NCI-H446 (cell line): Measurements from ENCODE around the gene BLTP3B.

ENCODE experiments used
- DNase-seq, 2 experiments: peaks; one replicate each; lab custom pipeline; 2025; lab: John Stamatoyannopoulos, UW

Gene BLTP3B

DNA sequence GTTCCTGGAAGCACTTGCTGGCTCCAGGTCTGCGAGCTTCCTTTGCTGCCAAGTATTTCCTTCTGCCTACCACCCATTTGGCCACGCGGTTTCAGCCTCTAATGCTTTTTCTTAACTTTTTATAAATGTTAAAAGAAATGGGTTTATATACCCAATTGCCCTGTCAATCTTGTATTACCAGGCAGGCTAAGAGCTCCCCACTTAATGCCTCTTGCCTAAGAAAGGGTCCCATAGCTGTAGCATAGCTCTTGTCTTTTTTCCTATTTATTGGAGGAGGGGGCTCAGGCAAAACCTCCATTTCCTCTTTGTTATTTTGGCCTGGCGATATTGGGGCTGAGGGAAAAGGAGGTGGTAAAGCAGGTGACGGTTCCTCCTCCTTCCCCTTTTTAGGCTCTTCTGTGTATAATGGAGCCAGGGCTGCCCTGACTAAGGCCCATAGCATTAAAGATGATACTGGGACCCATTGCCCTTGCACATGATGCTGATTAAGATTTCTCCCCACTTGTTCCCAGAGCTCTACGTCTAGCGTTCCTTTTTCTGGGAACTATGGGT lies 21.6 kb upstream of the BLTP3B start:
- DNase-seq, result no peak

GRCh38 chr12:100163416-100164152 lies 20.9 kb upstream of the BLTP3B start:
- peak; percentile 51 to 93 for DNase-seq

- DNase-seq, result no peak
Measured at GRCh38 chr12:100159391-100160104, 16.9 kb upstream of the BLTP3B start.

DNA sequence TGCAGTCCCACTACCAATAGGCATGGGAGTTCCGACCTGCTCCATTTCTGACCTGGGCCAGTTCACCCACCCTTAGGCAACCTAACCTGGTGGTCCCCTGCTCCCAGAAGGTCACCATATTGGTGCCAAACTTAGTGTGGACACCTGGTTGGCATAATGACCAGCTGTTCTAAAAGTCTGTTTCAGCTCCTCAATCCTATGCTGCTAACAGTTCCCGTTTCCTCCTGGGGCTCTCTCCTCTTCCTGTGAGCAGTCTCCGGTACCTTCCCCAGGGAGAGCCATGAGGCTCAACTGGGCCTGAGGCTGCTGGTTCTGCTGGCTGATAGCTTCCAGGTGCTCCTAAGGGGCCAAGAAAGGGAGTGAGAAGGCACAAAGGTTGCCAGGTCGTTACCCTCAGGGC lies 15.9 kb upstream of the BLTP3B start:
- DNase-seq, result no peak

DNA sequence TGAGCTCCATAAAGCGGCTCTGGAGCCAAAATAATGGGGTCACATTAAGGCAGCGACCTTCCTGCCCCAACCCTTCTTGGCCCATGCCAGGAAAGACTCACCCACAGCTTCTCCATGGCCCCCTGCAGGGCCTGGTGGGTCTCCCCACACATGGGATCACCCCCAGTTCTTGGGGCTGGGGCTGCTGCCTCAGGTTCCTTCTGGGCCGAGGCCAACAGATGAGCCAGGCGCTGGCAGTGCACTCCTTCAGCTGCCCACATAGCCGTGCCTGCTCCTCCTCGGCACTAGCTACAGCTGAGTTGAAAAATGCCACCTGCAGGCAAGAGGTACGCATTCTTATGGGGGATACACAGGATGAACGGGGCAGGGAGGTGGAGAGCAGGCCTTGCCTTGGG lies 14.8 kb upstream of the BLTP3B start:
- no peak for DNase-seq

DNA sequence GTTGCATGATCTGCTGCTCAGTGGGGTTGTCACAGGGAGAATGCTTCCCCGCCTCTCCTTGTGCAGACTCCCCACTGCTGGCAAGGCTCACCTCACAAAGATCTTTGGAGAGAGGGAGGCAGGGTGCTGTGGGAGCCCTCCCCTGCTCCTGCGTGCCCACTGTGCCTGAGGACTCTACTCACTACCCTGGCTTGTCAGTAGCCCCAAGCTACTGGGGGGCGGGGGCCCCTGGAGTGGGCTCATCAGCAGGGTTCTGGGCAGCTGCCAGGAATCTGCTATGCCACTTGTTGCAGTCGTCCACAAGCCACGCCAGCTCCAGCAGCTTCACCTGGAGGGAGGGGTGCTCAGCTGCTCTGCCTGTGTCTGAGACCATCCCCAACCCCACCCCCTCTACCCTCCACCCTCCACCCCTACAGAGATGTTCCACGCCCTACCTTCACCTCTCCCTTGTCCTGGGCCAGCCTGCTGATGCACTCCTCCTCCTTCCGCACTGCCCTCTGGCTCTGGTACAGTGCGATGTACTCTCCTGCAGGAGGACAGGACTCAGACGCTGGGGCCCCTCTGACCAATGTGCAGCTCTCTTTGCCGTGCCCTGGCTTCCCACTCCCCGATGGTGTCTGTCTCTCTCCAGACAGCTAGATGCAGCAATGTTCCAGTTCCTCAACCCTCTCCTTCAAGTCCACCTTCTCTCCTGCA lies 14.2 kb upstream of the BLTP3B start:
- DNase-seq, result no peak

GRCh38 chr12:100154474-100155247 lies 12.0 kb upstream of the BLTP3B start:
- DNase-seq, result peak; percentile 20 to 50

GRCh38 chr12:100153131-100153530 lies 10.5 kb upstream of the BLTP3B start:
- DNase-seq, result no peak

- DNase-seq, result no peak
Measured at GRCh38 chr12:100151769-100152168, 9.1 kb upstream of the BLTP3B start.

DNA sequence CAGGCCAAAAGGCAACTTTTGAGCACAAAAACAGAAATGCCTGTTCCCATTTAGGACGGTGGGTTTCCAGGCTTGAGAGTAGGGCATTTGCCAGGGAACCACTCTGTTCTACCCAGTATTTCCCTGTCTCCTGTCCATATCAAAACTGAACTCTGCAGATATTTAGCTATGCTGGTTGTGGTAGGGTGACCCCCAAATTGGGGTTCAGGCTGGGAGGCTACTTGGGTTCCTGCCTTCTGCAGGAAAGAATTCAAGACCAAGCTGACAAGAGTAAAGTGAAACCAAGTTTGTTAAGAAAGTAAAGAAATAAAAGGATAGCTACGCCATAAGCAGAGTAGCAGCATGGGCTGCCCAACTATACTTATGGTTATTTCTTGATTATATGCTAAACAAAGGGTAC lies 3.6 kb upstream of the BLTP3B start:
- no peak for DNase-seq

- DNase-seq, result no peak
Measured at GRCh38 chr12:100145643-100146042, 3.0 kb upstream of the BLTP3B start.

DNA sequence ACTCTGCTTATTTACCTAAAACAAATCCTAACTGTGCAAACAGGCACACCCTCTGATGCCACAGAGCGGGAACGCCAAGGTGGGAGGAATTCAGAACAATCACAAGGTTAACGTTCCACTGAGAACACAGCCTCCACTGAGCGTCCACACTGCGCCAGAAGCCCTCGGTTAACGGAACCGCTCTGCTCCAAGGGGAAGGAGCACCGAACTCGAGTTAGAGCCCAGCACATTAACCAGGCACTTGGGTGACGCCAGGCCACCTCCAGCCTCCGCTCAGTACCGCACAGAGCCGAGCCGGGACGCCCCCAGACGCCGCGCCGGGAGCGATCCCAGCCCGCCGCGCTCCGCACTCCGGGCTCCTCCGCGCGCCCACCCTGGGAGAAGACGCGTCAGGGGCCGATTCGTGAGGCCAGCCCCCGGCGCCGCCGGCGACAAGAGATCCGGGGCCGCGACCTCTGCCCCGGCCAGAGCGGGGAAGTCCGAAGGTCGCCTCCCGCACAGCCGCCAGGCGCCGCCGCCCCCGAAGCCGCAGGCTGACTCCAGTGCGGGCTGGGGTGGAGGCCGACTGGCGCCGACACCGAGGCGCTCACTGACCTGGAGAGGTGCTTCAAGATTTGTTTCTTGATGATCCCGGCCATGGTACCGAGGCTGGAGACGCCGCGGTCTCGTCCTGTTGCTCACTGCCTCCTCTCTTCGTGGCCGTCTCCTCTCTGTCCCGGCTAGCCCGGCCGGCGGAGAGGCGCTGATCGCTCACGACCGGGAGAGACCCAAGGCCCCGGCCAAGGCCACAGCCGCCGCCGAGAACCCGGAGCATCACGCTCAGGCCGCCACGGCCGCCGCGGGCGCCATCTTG lies 450 bp downstream of the BLTP3B start:
- peak in 1 of 2 experiments; percentile 34 for DNase-seq

- peak in 1 of 2 experiments; percentile 27 for DNase-seq
Measured at GRCh38 chr12:100141666-100141997, 1.0 kb downstream of the BLTP3B start.

DNA sequence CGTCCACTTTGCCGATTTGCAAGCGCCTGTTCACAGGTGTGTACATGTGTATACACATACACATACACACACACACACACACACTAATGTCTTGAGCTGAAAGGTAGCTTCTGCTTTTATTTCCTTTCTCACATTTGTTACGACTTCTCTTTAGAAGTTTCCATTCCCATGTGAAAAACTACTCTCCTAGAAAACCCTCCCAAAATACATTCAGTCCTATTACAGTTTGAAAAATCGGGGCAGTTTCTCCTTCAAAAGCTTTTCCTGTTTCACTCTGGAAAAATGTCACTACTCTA lies 3.9 kb downstream of the BLTP3B start:
- DNase-seq, result no peak

DNA sequence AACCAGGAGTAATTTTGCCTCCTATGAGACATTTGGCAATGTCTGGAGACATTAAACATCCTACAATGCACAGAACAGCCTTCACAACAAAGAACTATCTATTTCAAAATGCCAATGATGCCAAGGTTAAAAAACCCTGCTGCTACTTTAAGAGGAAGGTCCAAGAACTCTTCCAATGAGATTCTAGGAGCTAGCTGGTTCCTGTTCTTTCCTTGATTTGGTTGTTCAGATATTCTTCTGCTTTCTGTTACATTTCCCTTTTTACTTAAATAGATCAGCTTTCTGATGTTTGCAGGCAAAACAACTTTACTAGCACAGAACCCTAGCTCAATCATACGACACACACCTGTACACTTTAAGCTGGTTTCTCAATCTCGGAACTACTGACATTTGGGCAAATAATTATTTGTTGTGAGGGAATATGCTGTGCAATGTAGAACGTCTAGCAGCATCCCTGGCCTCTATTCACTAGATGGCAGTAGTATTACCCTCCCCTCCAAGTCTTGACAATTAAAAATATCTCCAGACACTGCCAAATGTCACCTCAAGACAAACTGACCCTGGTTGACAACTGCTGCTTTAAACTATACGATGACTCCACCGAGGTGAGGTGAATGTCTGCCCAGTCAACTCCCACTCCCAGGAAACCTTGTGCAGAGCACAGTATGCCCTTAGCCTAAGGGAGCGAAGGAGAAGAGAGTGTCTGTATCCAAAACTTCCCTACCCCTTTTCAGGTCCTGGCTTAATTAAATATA lies 4.4 kb downstream of the BLTP3B start:
- peak in 1 of 2 experiments; percentile 12 for DNase-seq

- no peak for DNase-seq
Measured at GRCh38 chr12:100133200-100133599, 9.5 kb downstream of the BLTP3B start.

- DNase-seq, result peak; percentile 11 to 33
Measured at GRCh38 chr12:100128512-100128908, 14.2 kb downstream of the BLTP3B start.

DNA sequence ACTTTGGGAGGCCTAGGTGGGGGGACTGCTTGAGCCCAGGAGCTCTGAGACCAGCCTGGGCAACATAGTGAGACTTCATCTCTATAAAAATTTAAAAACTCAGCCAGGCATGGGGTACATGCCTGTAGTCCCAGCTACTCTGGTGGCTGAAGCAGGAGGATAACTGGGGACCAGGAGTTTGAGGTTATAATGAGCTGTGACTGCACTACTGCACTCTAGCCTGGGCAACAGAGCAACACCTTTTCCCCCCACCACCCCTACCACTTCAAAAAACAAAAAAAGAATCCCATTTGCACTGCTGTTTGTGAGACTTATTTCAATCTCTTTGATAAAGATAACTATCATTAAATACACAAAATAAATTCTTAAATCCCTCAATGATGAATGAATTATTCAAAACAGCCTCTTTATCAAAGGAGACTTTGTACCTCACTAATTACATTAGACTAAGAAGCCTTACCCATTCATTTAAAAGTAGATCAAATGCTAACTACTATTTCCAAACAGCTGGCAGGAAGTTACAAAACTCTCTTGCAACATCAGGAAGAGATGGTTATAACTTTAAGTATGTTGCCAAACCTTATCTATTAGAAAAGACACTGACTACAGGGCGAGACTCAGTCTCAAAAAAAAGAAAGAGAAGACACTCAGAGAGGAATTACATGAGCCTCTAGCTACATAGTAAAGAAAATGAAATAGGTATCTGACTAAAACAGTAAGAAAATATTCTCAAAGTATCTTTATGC lies 14.7 kb downstream of the BLTP3B start:
- no peak for DNase-seq

GRCh38 chr12:100123316-100124095 lies 19.2 kb downstream of the BLTP3B start:
- no peak for DNase-seq
